ENCODE data around the gene MMP2. TPM values are rescaled to one million over a fixed set of nuclear protein-coding genes. Genes with fewer than 3 reads are reported as not detected.

MMP2 gene
- total and polyA plus RNA-seq, 2 of the 13 experiments (the other 11 are each of a cell fraction or from before 2014, with no cell fraction given), result 0.31 to 1.3 TPM

GRCh38 chr16:55465077-55465896 is 13.7 kb upstream of the MMP2 start (continued):
- no peak for TF ChIP-seq ZBTB4 (CRISPR knock-in tag; IDR thresholded peaks at IDR 0.05; ENCODE audit: borderline replicate concordance)
- peak; percentile 23; the same call in 1 of the 2 replicates for TF ChIP-seq RARA (CRISPR knock-in tag; IDR thresholded peaks at IDR 0.05)
- no peak for TF ChIP-seq REST (IDR thresholded peaks at IDR 0.05; ENCODE audit: borderline replicate concordance in 1 of 2, low read depth in 1 of 2, low read length in 2 of 2)
- TF ChIP-seq ZNF274 (CRISPR knock-in tag; IDR thresholded peaks at IDR 0.05), result no peak
- no peak for TF ChIP-seq ZNF260 (CRISPR knock-in tag; IDR thresholded peaks at IDR 0.05; ENCODE audit: borderline replicate concordance, low read depth)
- peak; percentile 44; the same call in 1 of the 2 replicates for TF ChIP-seq KLF9 (CRISPR knock-in tag; IDR thresholded peaks at IDR 0.05; ENCODE audit: low read depth)
- no peak for TF ChIP-seq HNF1A (IDR thresholded peaks at IDR 0.05; ENCODE audit: low read depth)
- TF ChIP-seq HNF1A (CRISPR knock-in tag; IDR thresholded peaks at IDR 0.05; ENCODE audit: borderline replicate concordance), result no peak
- no peak for TF ChIP-seq ZNF883 (CRISPR knock-in tag; IDR thresholded peaks at IDR 0.05; ENCODE audit: not compliant biosample characterization)
- TF ChIP-seq RAD21 (CRISPR knock-in tag; IDR thresholded peaks at IDR 0.05), result peak; percentile 100
- TF ChIP-seq RARG (CRISPR knock-in tag; IDR thresholded peaks at IDR 0.05; ENCODE audit: low read depth), result no peak
- no peak for TF ChIP-seq CEBPZ (IDR thresholded peaks at IDR 0.05; ENCODE audit: low read length)

Data from HepG2 (cell line).